Ovary (tissue), 3 donors: ENCODE results near the gene GRID1.

Experiments
- POLR2A ChIP-seq: fragments of 450-650 bp; IDR thresholded peaks from one replicate; pipeline ENCODE4 v1.6.1; 2017; ENCODE audit warnings: antibody characterized with exemption, mild to moderate bottlenecking, moderate library complexity
- TF ChIP-seq, protein P1 (sequence below), 3 donors: fragments of 450-650 bp in 2 of 3; fragments of 200-600 bp in 1 of 3; IDR thresholded peaks; one replicate each; pipeline versions ENCODE4 v1.5.1 to v1.8.0; 2016 to 2022; ENCODE audit warnings: antibody characterized with exemption in 3 of 3, mild to moderate bottlenecking in 1 of 3
- donor health status: DM: no; HTN: no; CAD: no.

DNA sequence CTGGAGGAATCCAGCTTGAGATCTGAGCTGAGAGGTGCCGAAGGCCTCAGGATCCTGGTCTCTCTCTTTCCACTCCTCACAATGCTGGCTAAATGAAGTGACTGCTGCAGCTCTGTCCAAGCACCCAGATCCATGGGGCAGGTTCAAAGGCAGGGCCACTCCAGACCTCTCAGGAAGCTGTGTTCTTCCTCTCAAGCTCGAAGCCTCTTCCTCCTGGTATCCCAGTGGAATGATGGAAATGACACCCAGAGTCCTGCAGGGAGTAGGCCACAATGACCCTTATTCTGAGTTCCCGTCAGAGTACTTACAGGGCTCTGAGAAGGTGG, 574.1 kb downstream of the GRID1 start:
- TF ChIP-seq, protein P1, sequence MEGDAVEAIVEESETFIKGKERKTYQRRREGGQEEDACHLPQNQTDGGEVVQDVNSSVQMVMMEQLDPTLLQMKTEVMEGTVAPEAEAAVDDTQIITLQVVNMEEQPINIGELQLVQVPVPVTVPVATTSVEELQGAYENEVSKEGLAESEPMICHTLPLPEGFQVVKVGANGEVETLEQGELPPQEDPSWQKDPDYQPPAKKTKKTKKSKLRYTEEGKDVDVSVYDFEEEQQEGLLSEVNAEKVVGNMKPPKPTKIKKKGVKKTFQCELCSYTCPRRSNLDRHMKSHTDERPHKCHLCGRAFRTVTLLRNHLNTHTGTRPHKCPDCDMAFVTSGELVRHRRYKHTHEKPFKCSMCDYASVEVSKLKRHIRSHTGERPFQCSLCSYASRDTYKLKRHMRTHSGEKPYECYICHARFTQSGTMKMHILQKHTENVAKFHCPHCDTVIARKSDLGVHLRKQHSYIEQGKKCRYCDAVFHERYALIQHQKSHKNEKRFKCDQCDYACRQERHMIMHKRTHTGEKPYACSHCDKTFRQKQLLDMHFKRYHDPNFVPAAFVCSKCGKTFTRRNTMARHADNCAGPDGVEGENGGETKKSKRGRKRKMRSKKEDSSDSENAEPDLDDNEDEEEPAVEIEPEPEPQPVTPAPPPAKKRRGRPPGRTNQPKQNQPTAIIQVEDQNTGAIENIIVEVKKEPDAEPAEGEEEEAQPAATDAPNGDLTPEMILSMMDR (IDR thresholded peaks at IDR 0.05): no peak
- no peak for TF ChIP-seq POLR2A
